Transverse colon (tissue), 4 donors: ENCODE data around the gene DNAJC1.

Experiments
- EP300 ChIP-seq: sonication (generic); formaldehyde crosslinking; IDR thresholded peaks from one replicate; pipeline ENCODE4 v1.6.1; 2017; ENCODE audit warnings: antibody characterized with exemption, low read depth
- POLR2A ChIP-seq: fragments of 450-650 bp; IDR thresholded peaks from one replicate; pipeline ENCODE4 v1.6.1; 2016; ENCODE audit warnings: antibody characterized with exemption, mild to moderate bottlenecking, moderate library complexity
- POLR2AphosphoS5 ChIP-seq, 3 donors: sonication (generic); formaldehyde crosslinking; IDR thresholded peaks; one replicate each; pipeline ENCODE4 v1.6.1; 2016; ENCODE audit warnings: antibody characterized with exemption in 3 of 3
- TF ChIP-seq, protein P1 (sequence below), 5 experiments: fragments of 200-600 bp in 3 of 5; fragments of 450-650 bp in 2 of 5; sonication (generic) in 3 of 5; IDR thresholded peaks; 1 replicate in 2 of 5; 2 replicates in 3 of 5; pipeline ENCODE4 v1.5.1; 2016 to 2017; ENCODE audit warnings: antibody characterized with exemption in 5 of 5, inconsistent platforms in 3 of 5, mild to moderate bottlenecking in 2 of 5, moderate library complexity in 1 of 5

DNA sequence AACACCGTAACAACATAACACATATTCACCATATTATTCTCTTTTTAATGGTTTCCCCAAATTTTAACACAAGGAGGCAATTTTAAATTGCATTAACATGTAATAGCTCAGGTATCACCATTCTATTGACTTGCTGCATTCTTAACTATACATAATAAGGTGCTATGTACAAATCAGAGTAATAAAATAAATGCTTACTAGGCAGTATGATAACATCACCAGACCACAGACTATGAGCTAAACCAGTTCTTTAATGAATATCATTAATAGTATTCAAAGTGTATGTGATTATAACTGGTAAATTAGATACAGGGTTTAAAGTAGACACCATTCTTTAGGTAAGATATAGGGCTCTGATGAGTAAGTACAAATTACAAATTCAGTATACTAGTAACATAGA lies 226.6 kb downstream of the DNAJC1 start:
- TF ChIP-seq POLR2A (no peak), POLR2AphosphoS5 (IDR thresholded peaks at IDR 0.05) (no peak), EP300 (no peak)
- TF ChIP-seq, protein P1, sequence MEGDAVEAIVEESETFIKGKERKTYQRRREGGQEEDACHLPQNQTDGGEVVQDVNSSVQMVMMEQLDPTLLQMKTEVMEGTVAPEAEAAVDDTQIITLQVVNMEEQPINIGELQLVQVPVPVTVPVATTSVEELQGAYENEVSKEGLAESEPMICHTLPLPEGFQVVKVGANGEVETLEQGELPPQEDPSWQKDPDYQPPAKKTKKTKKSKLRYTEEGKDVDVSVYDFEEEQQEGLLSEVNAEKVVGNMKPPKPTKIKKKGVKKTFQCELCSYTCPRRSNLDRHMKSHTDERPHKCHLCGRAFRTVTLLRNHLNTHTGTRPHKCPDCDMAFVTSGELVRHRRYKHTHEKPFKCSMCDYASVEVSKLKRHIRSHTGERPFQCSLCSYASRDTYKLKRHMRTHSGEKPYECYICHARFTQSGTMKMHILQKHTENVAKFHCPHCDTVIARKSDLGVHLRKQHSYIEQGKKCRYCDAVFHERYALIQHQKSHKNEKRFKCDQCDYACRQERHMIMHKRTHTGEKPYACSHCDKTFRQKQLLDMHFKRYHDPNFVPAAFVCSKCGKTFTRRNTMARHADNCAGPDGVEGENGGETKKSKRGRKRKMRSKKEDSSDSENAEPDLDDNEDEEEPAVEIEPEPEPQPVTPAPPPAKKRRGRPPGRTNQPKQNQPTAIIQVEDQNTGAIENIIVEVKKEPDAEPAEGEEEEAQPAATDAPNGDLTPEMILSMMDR (IDR thresholded peaks at IDR 0.05) = no peak
